Vagina (tissue), 2 donors: Measurements from ENCODE around the gene MGLL.

Experiments
- CTCF ChIP-seq, 3 experiments: fragments of 450-650 bp in 2 of 3; fragments of 200-600 bp in 1 of 3; sonication (generic) in 1 of 3; IDR thresholded peaks; one replicate each; pipeline ENCODE4 v1.5.1; 2017 to 2019; ENCODE audit warnings: antibody characterized with exemption in 3 of 3, mild to moderate bottlenecking in 2 of 3, moderate library complexity in 2 of 3
- POLR2A ChIP-seq, 2 donors: fragments of 450-650 bp; IDR thresholded peaks; one replicate each; pipeline ENCODE4 v1.6.1; 2017; ENCODE audit warnings: antibody characterized with exemption in 2 of 2, mild to moderate bottlenecking in 2 of 2, moderate library complexity in 2 of 2
- POLR2AphosphoS5 ChIP-seq, 2 donors: sonication (generic); formaldehyde crosslinking; IDR thresholded peaks; one replicate each; pipeline ENCODE4 v1.9.0; 2017; ENCODE audit warnings: antibody characterized with exemption in 2 of 2, mild to moderate bottlenecking in 2 of 2, low read depth in 1 of 2; ENCODE audit not compliant: insufficient read depth in 1 of 2

- TF ChIP-seq CTCF (IDR thresholded peaks at IDR 0.05), result no peak
- no peak for TF ChIP-seq POLR2A (IDR thresholded peaks at IDR 0.05)
- TF ChIP-seq POLR2AphosphoS5 (IDR thresholded peaks at IDR 0.05; ENCODE audit: insufficient read depth in 1 of 2, low read depth in 1 of 2), result no peak
These were observed 105.9 kb downstream of the MGLL start for GRCh38 chr3:127716384-127716783.
